ENCODE results near the gene LRRC4C. TPM values are rescaled to one million over a fixed set of nuclear protein-coding genes. Genes with fewer than 3 reads are reported as not detected.

The LRRC4C gene
- total RNA-seq, result 0.40 and 2.2 TPM in 2 replicates

DNA sequence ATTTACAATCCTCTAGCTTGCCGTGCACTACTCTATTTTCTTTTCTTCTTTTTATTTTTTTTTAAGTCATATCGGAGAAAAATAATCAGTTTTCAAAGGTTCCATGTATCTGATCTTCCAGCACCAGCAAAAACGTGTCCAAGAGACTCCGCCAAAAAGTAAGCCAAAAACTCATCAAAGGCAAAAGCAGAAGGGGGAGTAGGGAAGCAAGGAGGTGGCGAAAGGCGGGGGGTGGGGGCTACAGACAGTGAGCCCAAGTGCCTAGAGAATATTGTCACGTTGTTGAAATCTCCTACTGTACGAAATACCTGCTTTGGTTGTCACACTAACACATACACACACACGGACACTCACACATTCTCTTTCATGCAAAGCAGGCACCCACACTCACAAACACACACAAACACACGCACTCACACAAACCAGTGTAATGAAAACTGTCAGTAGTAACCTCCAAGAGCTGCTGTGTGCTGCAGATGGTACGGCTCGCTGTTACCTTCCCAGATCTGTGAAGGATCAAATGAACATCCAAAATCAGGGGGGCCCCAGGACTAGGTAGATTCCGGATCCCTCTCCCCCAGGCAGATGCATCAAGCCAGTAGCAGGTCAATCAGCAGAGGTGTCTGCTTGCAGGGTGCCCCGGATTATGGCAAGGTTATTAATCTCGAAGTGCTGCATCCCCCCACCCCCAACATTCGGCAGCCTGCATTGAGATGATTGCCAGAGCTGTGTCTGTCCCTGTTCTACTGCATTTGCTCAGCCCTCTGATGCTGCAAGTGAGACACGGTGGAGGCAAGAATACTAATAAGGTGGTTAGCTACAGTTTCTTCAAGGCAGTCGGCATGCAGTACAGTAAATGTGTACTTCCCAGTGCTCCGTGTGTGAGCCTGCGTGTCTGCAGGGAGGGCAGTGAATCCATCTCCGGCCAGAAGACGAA, at the start of gene LRRC4C:
Gene LRRC4C, minus strand, starts transcription at position 188 of the 937 bp plus-strand sequence.

